Stimulated activated memory B cell treated with anti-CD40 and anti-IgM and Interleukin-4, amounts not matched to agents 10 μg/mL and 1 μg/mL and 100 μg/mL, for 72 hours (primary cell): ENCODE data around the gene RPS14.
"Not testable (repeated sequence)": the region's sequence is repeated elsewhere in the genome, so short reads cannot be mapped to it uniquely, and the experiment has no call there.

Source experiments
- ATAC-seq: fragments of 150-1000 bp; cut with Tn5 transposase; 2 replicates; pipeline ENCODE4 v1.10.0; 2021
- H3K27ac Mint-ChIP-seq: one replicate; pipeline ENCODE4 v1.8.0; 2022; ENCODE audit warnings: mild to moderate bottlenecking, mixed read lengths
- H3K27me3 Mint-ChIP-seq: one replicate; pipeline ENCODE4 v1.8.0; 2022; ENCODE audit warnings: mixed read lengths
- H3K36me3 Mint-ChIP-seq: one replicate; pipeline ENCODE4 v1.8.0; 2022; ENCODE audit warnings: mixed read lengths
- H3K4me1 Mint-ChIP-seq: one replicate; pipeline ENCODE4 v1.8.0; 2022; ENCODE audit warnings: mixed read lengths
- H3K4me3 Mint-ChIP-seq: one replicate; pipeline ENCODE4 v1.8.0; 2022; ENCODE audit warnings: mild to moderate bottlenecking, moderate library complexity, mixed read lengths
- H3K9me3 Mint-ChIP-seq: one replicate; pipeline ENCODE4 v1.8.0; 2022; ENCODE audit warnings: mixed read lengths

Gene RPS14

GRCh38 chr5:150486402-150487198 is 37.1 kb upstream of the RPS14 start:
- peak overlapping the region; percentile 67 for H3K4me3 Mint-ChIP-seq
- peaks cover 47% of the 10 kb centered on the region for H3K4me1 Mint-ChIP-seq
- H3K9me3 Mint-ChIP-seq: no peaks in the 10 kb centered on the region
- no peaks in the 10 kb centered on the region for H3K36me3 Mint-ChIP-seq
- no peaks in the 10 kb centered on the region for H3K27me3 Mint-ChIP-seq
- peak; percentile 58 for ATAC-seq
- peak overlapping the region; percentile 62 for H3K27ac Mint-ChIP-seq

- Mint-ChIP-seq H3K27me3 (no peaks in the 10 kb centered on the region), H3K36me3 (no peaks in the 10 kb centered on the region), H3K4me1 (peaks cover 39% of the 10 kb centered on the region), H3K27ac (peak overlapping the region; percentile 54), H3K9me3 (no peaks in the 10 kb centered on the region), H3K4me3 (peak overlapping the region; percentile 70)
- ATAC-seq: peak; percentile 9
Measured at GRCh38 chr5:150485693-150486401, 36.3 kb upstream of the RPS14 start.

GRCh38 chr5:150484964-150485692 is 35.6 kb upstream of the RPS14 start:
- peaks cover 32% of the 10 kb centered on the region for H3K4me1 Mint-ChIP-seq
- H3K36me3 Mint-ChIP-seq: no peaks in the 10 kb centered on the region
- ATAC-seq: no peak
- H3K27me3 Mint-ChIP-seq: no peaks in the 10 kb centered on the region
- H3K27ac Mint-ChIP-seq: peak overlapping the region; percentile 54
- no peaks in the 10 kb centered on the region for H3K9me3 Mint-ChIP-seq
- peak overlapping the region; percentile 70 for H3K4me3 Mint-ChIP-seq

- Mint-ChIP-seq H3K27ac (no peak overlapping the region), H3K27me3 (no peaks in the 10 kb centered on the region)
Measured at GRCh38 chr5:150481972-150482406, 32.5 kb upstream of the RPS14 start.

GRCh38 chr5:150481708-150481965 is 32.1 kb upstream of the RPS14 start:
- no peak for ATAC-seq
- no peaks in the 10 kb centered on the region for H3K27me3 Mint-ChIP-seq
- H3K36me3 Mint-ChIP-seq: no peaks in the 10 kb centered on the region
- H3K4me1 Mint-ChIP-seq: peaks cover 9% of the 10 kb centered on the region
- no peaks in the 10 kb centered on the region for H3K9me3 Mint-ChIP-seq
- H3K27ac Mint-ChIP-seq: no peak overlapping the region
- no peak overlapping the region for H3K4me3 Mint-ChIP-seq

More at GRCh38 chr5:150481972-150482406, 32.5 kb upstream of the RPS14 start:
- Mint-ChIP-seq H3K36me3 (no peaks in the 10 kb centered on the region), H3K9me3 (no peaks in the 10 kb centered on the region), H3K4me1 (peaks cover 6% of the 10 kb centered on the region), H3K4me3 (no peak overlapping the region)
- no peak for ATAC-seq

GRCh38 chr5:150479416-150479815 is 29.9 kb upstream of the RPS14 start:
- no peaks in the 10 kb centered on the region for H3K27me3 Mint-ChIP-seq
- H3K4me1 Mint-ChIP-seq: peaks cover 22% of the 10 kb centered on the region
- ATAC-seq: no peak
- no peaks in the 10 kb centered on the region for H3K9me3 Mint-ChIP-seq
- H3K36me3 Mint-ChIP-seq: no peaks in the 10 kb centered on the region
- H3K27ac Mint-ChIP-seq: no peak overlapping the region
- H3K4me3 Mint-ChIP-seq: no peak overlapping the region

- peaks cover 22% of the 10 kb centered on the region for H3K4me1 Mint-ChIP-seq
- not testable (repeated sequence) for ATAC-seq, H3K36me3 Mint-ChIP-seq, H3K27ac Mint-ChIP-seq, H3K27me3 Mint-ChIP-seq, H3K4me3 Mint-ChIP-seq, H3K9me3 Mint-ChIP-seq
Measured at GRCh38 chr5:150476568-150476967, 27.0 kb upstream of the RPS14 start.

GRCh38 chr5:150473673-150474358 is 24.3 kb upstream of the RPS14 start:
- H3K4me1 Mint-ChIP-seq: peaks cover 22% of the 10 kb centered on the region
- H3K36me3 Mint-ChIP-seq: no peaks in the 10 kb centered on the region
- H3K27me3 Mint-ChIP-seq: no peaks in the 10 kb centered on the region
- H3K9me3 Mint-ChIP-seq: no peaks in the 10 kb centered on the region
- H3K4me3 Mint-ChIP-seq: no peak overlapping the region
- ATAC-seq: no peak
- no peak overlapping the region for H3K27ac Mint-ChIP-seq

GRCh38 chr5:150469718-150470469 is 20.4 kb upstream of the RPS14 start:
- no peak overlapping the region for H3K4me3 Mint-ChIP-seq
- H3K27me3 Mint-ChIP-seq: no peaks in the 10 kb centered on the region
- H3K9me3 Mint-ChIP-seq: no peaks in the 10 kb centered on the region
- ATAC-seq: no peak
- no peaks in the 10 kb centered on the region for H3K4me1 Mint-ChIP-seq
- H3K27ac Mint-ChIP-seq: no peak overlapping the region
- H3K36me3 Mint-ChIP-seq: no peaks in the 10 kb centered on the region

- no peak overlapping the region for H3K27ac Mint-ChIP-seq
- H3K27me3 Mint-ChIP-seq: no peaks in the 10 kb centered on the region
- no peak overlapping the region for H3K4me3 Mint-ChIP-seq
- no peaks in the 10 kb centered on the region for H3K4me1 Mint-ChIP-seq
- ATAC-seq: no peak
- no peaks in the 10 kb centered on the region for H3K36me3 Mint-ChIP-seq
- H3K9me3 Mint-ChIP-seq: no peaks in the 10 kb centered on the region
Measured at GRCh38 chr5:150468206-150468605, 18.7 kb upstream of the RPS14 start.

GRCh38 chr5:150465927-150466326 is 16.4 kb upstream of the RPS14 start:
- Mint-ChIP-seq H3K4me3 (no peak overlapping the region), H3K4me1 (peaks cover 13% of the 10 kb centered on the region), H3K36me3 (no peaks in the 10 kb centered on the region), H3K27me3 (no peaks in the 10 kb centered on the region), H3K27ac (no peak overlapping the region), H3K9me3 (no peaks in the 10 kb centered on the region)
- ATAC-seq: no peak

- ATAC-seq: no peak
- Mint-ChIP-seq H3K4me1 (peaks cover 24% of the 10 kb centered on the region), H3K36me3 (no peaks in the 10 kb centered on the region), H3K4me3 (no peak overlapping the region), H3K27ac (no peak overlapping the region), H3K9me3 (no peaks in the 10 kb centered on the region), H3K27me3 (no peaks in the 10 kb centered on the region)
Measured at GRCh38 chr5:150464554-150465012, 15.0 kb upstream of the RPS14 start.

- peaks cover 48% of the 10 kb centered on the region for H3K4me1 Mint-ChIP-seq
- no peak overlapping the region for H3K4me3 Mint-ChIP-seq
- peak; percentile 88 for ATAC-seq
- H3K27ac Mint-ChIP-seq: peak overlapping the region; percentile 100
- H3K9me3 Mint-ChIP-seq: no peaks in the 10 kb centered on the region
- H3K27me3 Mint-ChIP-seq: no peaks in the 10 kb centered on the region
- no peaks in the 10 kb centered on the region for H3K36me3 Mint-ChIP-seq
Measured at GRCh38 chr5:150461231-150461630, 11.7 kb upstream of the RPS14 start.

- Mint-ChIP-seq H3K27me3 (no peaks in the 10 kb centered on the region), H3K4me1 (peaks cover 48% of the 10 kb centered on the region), H3K27ac (peak overlapping the region; percentile 100), H3K36me3 (no peaks in the 10 kb centered on the region), H3K9me3 (no peaks in the 10 kb centered on the region), H3K4me3 (no peak overlapping the region)
- ATAC-seq: peak; percentile 2
Measured at GRCh38 chr5:150460781-150461180, 11.2 kb upstream of the RPS14 start.
